ENCODE data around the gene PHF21A. TPM values are rescaled to one million over a fixed set of nuclear protein-coding genes. Genes with fewer than 3 reads are reported as not detected.
"Not testable (repeated sequence)": the region's sequence is repeated elsewhere in the genome, so short reads cannot be mapped to it uniquely, and the experiment has no call there.

The PHF21A gene
- total and polyA plus RNA-seq, 4 donors = 3.6 to 8.5 (median 6.2) TPM

- TF ChIP-seq HNF4G (IDR thresholded peaks at IDR 0.05) = no peak
- TF ChIP-seq NR2F2 (IDR thresholded peaks at IDR 0.05) = no peak
- TF ChIP-seq TAF1 (conservative IDR thresholded peaks at IDR 0.05) = no peak
- no peak for TF ChIP-seq ZBTB33 (IDR thresholded peaks at IDR 0.05)
- no peak for TF ChIP-seq GABPA (IDR thresholded peaks at IDR 0.05 in 1 of 2, conservative IDR thresholded peaks at IDR 0.05 in 1 of 2)
- TF ChIP-seq FOXA2 (IDR thresholded peaks at IDR 0.05) = no peak
- no peak for TF ChIP-seq REST (IDR thresholded peaks at IDR 0.05)
- TF ChIP-seq SP1 (IDR thresholded peaks at IDR 0.05) = no peak
- TF ChIP-seq YY1 (IDR thresholded peaks at IDR 0.05) = no peak
- no peak for TF ChIP-seq JUND (IDR thresholded peaks at IDR 0.05)
- Histone ChIP-seq H3K4me1 (ENCODE audit: control insufficient read depth in 4 of 4, insufficient read depth in 4 of 4, low read length in 3 of 4) (no peaks in the 10 kb centered on the region), H3K36me3 (ENCODE audit: control insufficient read depth in 4 of 4, insufficient read depth in 3 of 4, low read depth in 1 of 4, low read length in 3 of 4) (no peaks in the 10 kb centered on the region), H3K9me3 (ENCODE audit: control insufficient read depth in 4 of 4, low read length in 3 of 4) (no peaks in the 10 kb centered on the region), H3K4me3 (ENCODE audit: low read depth in 1 of 3, low read length in 3 of 3) (no peak overlapping the region), H3K27ac (ENCODE audit: low read depth in 1 of 2, low read length in 2 of 2) (no peak overlapping the region), H3K9ac (ENCODE audit: low read depth in 1 of 2, low read length in 2 of 2) (no peak overlapping the region), H3K27me3 (ENCODE audit: control insufficient read depth in 4 of 4, insufficient read depth in 4 of 4, low read length in 3 of 4) (no peaks in the 10 kb centered on the region)
- DNase-seq (ENCODE audit: low spot score) = no peak
- 69% methylated on average over 1 of the region's 1 CpG for WGBS
These were observed 103.9 kb downstream of the PHF21A start for GRCh38 chr11:46017341-46017740.

GRCh38 chr11:46015941-46016340 lies 105.3 kb downstream of the PHF21A start:
- H3K4me3 ChIP-seq (ENCODE audit: low read depth in 1 of 3, low read length in 3 of 3) = no peak overlapping the region

GRCh38 chr11:46014168-46014567 lies 107.1 kb downstream of the PHF21A start:
- DNase-seq (ENCODE audit: low spot score); H3K9me3 ChIP-seq (ENCODE audit: control insufficient read depth in 4 of 4, low read length in 3 of 4); H3K9ac ChIP-seq (ENCODE audit: low read depth in 1 of 2, low read length in 2 of 2); H3K27ac ChIP-seq (ENCODE audit: low read depth in 1 of 2, low read length in 2 of 2); H3K36me3 ChIP-seq (ENCODE audit: control insufficient read depth in 4 of 4, insufficient read depth in 3 of 4, low read depth in 1 of 4, low read length in 3 of 4); H3K4me1 ChIP-seq (ENCODE audit: control insufficient read depth in 4 of 4, insufficient read depth in 4 of 4, low read length in 3 of 4); H3K27me3 ChIP-seq (ENCODE audit: control insufficient read depth in 4 of 4, insufficient read depth in 4 of 4, low read length in 3 of 4); H3K4me3 ChIP-seq (ENCODE audit: low read depth in 1 of 3, low read length in 3 of 3): not testable (repeated sequence)

More at GRCh38 chr11:46015941-46016340, 105.3 kb downstream of the PHF21A start:
- TF ChIP-seq JUND (IDR thresholded peaks at IDR 0.05) (no peak), RXRA (IDR thresholded peaks at IDR 0.05) (no peak), ATF3 (IDR thresholded peaks at IDR 0.05) (no peak), RAD21 (IDR thresholded peaks at IDR 0.05) (no peak), HNF4G (IDR thresholded peaks at IDR 0.05) (no peak), REST (IDR thresholded peaks at IDR 0.05) (no peak)
- H3K27ac ChIP-seq (ENCODE audit: low read depth in 1 of 2, low read length in 2 of 2) = no peak overlapping the region
- DNase-seq (ENCODE audit: low spot score) = no peak
- WGBS = 99% methylated on average over 1 of the region's 1 CpG
- no peaks in the 10 kb centered on the region for H3K4me1 ChIP-seq (ENCODE audit: control insufficient read depth in 4 of 4, insufficient read depth in 4 of 4, low read length in 3 of 4)
- no peaks in the 10 kb centered on the region for H3K36me3 ChIP-seq (ENCODE audit: control insufficient read depth in 4 of 4, insufficient read depth in 3 of 4, low read depth in 1 of 4, low read length in 3 of 4)
- H3K9me3 ChIP-seq (ENCODE audit: control insufficient read depth in 4 of 4, low read length in 3 of 4) = no peaks in the 10 kb centered on the region
- no peaks in the 10 kb centered on the region for H3K27me3 ChIP-seq (ENCODE audit: control insufficient read depth in 4 of 4, insufficient read depth in 4 of 4, low read length in 3 of 4)
- no peak overlapping the region for H3K9ac ChIP-seq (ENCODE audit: low read depth in 1 of 2, low read length in 2 of 2)
